Body of pancreas (tissue), 4 donors: ENCODE results near the gene ALG5.

ENCODE experiments used
- POLR2A ChIP-seq, 3 donors: fragments of 450-650 bp; IDR thresholded peaks; one replicate each; pipeline ENCODE4 v1.6.1; 2016; ENCODE audit warnings: antibody characterized with exemption in 3 of 3, mild to moderate bottlenecking in 2 of 3
- TF ChIP-seq, protein P1 (sequence below), 7 experiments: fragments of 450-650 bp in 4 of 7; fragments of 200-600 bp in 3 of 7; sonication (generic) in 3 of 7; IDR thresholded peaks; one replicate each; pipeline ENCODE4 v1.5.1; 2016 to 2019; ENCODE audit warnings: antibody characterized with exemption in 7 of 7

DNA sequence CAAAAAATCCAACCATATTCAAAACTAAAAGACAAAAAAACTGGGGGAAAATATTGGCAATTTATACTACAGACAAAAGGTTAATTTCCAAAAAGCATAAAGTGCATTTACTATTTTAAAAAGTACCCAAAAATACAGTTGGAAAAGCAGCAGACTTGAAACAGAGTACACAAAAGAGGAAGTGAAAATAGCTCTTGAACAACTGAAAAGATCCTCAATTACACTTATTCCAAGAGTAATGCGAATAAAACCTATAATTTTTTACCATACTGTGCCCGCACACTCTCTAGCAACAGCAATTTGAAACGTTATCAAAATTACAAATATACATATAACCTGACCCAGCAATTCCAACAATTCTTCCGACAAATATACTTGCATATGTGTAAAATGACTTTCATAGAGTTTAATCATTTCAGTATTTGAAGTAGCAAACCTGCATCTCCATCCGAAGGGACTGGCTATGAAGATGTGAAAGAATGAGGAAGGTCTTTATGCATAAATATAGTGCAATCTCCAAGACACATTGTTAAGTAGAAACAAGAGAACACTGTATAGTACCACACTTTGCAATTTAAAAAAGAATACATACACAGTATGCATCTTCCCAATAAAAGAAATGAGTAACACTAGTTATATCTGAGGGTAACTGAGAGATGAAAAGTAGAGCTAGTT lies 25.4 kb downstream of the ALG5 start:
- TF ChIP-seq POLR2A (IDR thresholded peaks at IDR 0.05) = no peak
- TF ChIP-seq, protein P1, sequence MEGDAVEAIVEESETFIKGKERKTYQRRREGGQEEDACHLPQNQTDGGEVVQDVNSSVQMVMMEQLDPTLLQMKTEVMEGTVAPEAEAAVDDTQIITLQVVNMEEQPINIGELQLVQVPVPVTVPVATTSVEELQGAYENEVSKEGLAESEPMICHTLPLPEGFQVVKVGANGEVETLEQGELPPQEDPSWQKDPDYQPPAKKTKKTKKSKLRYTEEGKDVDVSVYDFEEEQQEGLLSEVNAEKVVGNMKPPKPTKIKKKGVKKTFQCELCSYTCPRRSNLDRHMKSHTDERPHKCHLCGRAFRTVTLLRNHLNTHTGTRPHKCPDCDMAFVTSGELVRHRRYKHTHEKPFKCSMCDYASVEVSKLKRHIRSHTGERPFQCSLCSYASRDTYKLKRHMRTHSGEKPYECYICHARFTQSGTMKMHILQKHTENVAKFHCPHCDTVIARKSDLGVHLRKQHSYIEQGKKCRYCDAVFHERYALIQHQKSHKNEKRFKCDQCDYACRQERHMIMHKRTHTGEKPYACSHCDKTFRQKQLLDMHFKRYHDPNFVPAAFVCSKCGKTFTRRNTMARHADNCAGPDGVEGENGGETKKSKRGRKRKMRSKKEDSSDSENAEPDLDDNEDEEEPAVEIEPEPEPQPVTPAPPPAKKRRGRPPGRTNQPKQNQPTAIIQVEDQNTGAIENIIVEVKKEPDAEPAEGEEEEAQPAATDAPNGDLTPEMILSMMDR (IDR thresholded peaks at IDR 0.05) = no peak
